SKM-1 (cell line): Measurements from ENCODE around the gene ACO1.
"Not testable (repeated sequence)": the region's sequence is repeated elsewhere in the genome, so short reads cannot be mapped to it uniquely, and the experiment has no call there.

Source experiments
- DNase-seq: peaks from one replicate; lab custom pipeline; 2025; ENCODE audit not compliant: unreplicated experiment; lab: John Stamatoyannopoulos, UW

The ACO1 gene

DNA sequence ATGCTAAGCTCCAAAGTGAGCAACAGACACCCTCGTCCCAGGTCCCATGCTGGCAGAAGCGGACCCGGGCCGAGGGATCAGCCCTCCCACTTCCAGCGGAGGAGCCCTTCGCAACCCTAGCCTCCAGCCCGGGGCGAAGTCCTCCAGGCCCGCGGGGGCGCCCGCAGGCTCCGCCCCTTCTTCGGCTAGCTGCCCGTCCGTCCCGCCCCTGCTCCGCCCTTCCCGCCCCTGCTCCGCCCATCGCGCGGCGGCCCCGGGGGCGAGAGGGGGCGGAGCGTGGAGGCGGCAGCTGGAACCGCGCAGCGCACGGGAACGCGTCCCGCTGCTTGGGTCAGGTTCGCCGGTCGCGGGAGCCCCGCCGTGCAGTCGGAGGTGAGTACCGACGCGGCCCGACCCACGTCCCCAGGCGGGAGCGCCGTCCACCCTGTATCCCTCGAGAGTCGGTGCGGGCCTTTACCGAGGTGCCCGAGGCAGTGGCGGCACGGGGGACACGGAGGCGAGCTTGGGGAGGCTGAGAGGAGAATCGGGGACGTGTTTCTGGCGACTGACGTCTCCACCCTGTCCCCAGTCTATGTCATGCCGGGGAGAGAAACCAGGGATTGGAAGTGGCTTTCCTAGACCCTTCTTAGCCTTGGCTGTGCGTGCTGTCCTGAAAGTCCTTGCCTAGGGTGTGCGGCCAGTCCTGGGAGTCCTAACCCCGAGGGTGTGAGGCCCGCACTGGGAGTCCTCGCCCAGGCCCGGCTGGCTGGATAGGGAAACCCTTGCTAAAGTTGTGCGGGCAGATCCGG is at the start of gene ACO1:
Gene ACO1 (plus strand): TSS at position 280 of the 788 bp plus-strand sequence. CDS start 20,864 bp downstream, outside the sequence.
- peak; percentile 63 for DNase-seq

DNA sequence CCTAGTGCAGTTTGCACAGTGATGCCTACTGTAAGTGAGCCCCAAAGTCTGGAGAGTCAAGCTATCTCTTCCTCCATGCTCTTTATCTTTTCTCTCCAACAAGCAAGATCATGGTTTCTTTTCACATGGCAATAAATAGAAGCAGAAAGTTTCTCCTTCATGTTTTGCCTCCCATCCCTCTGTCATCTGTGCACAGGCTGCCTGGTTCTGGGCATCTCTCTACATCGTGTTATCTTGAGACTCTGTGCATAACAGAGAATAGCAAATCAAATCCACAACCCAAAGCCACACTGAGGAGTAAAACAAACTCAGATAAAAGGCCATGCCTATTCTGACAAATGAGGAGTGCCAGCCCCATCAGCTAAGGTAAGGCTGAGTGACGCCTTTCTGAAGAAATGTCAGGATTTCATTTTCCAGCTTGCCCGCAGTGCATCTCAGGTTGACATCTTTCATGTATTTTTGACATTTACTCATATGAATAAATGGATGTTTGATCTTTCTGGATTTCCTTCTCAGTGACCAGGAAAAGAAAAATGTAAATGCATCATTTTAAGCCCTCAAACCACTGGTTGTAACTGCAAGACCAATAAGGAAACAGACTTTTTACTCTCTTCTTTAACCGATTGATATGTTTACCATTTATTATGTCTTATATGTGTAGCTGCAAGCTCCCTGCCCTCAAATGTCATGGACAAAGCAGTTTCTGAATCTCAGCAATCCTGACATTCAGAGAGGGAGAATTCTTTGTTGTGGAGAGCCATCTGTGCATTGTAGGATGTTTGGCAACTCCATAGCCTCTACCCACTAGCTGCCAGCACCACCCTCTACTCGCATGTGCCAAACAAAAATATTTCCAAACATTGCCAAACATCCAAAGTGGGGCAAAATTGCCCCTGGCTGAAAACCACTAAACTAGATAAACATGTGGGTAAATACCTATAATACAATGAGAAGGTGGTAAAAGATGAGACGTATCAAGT is 49.2 kb upstream of the ACO1 start:
- no peak for DNase-seq

DNA sequence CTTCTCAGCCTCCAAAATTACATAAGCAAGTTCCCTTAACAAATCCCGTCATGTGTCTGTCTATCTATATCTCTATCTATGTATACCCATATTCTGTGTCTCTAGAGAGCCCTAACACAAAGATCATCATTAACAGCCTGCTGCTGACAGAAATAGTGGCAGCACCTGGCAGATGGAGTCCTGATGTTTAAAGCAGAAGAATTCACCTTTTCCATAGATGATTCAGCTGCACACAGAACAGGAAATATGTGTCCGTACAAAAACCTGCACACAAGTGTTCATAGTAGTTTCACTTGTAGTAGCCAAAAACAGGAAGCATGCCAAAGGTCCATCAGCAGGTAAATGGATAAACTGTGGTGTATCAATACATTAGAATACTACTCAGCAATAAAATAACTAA is 45.0 kb upstream of the ACO1 start:
- no peak for DNase-seq

DNA sequence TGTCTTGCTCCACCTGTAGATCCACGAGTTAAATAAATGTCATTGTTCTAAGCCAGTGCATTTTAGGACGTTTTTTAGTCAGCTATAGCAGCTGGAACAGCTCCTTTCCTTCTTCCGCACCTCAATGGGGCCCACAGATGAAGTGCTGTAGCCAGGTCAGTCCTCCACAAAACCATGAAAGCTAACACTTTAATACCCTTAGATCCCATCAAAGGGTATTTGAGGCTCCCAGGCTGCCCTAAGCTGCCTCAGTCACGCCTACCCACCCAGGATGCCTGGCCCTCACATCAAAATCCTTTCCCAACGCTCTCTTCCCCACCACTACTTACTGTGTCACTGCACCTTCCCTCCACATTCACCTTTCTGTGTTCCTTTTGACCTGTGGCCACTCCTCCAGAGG is 44.1 kb upstream of the ACO1 start:
- no peak for DNase-seq

DNA sequence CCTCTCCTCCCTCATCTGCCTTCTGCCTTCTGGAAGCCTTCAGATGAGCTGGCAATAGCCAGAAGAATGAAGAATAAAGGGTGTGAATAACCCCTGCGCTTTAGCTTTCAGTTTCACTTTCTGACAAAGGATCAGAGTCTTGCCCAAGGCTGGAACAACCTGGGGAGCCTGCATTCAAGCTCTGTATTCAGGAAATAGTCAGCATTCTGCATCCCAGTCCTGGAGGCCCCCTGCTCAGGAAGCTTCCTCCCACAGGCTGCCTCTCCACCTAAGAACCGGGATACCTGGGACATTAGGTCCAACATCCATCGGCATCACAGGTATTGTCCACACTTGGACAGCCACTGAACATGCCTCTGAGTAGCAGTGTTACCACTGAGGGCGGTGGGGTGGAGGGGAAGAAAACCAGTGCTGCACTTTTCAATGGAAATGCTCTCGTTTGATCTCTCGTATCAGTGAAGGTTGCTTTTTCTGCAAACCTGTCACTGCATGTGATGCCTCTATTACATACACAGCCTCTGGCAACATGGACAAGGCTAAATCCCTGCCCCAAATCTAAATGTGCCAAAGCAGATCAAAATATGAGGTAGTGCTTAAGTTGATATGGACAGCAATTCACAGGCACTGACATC is 39.8 kb upstream of the ACO1 start:
- DNase-seq: no peak

DNA sequence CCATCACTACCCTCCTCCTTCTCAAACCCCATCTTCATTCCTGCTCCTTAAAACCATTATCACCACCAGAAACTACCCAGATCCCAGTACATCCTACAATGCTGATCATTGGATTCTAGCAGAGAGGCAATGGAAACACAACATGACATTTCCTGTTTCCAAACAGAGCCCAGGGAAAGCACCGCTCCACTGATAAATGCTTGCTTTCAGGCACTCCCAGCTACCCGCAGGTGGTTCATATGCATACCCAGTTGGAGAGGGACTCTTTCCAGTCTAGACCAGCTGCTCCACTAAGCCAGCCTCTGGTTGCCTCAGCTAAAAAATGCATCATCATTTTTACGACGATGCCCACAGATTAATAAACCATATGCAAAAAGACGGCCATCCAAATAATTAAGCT is 39.2 kb upstream of the ACO1 start:
- no peak for DNase-seq

DNA sequence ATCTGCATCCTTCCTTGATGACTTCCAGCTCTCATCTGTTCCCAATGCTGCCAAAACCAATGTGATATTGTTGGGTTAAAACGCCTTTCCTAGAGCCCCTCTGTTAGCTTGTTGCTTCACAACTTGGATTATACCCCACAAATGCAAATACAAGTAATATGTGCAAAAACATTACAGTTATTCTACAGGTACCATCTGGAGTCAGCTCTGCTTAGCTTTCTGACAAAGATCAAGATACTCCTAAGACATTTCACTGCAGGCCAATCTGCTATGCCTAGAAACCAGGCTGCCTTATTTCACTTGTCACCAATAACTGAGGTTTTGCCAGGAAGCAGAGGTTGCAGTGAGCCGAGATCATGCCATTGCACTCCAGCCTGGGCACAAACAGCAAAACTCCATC is 36.9 kb upstream of the ACO1 start:
- no peak for DNase-seq

DNA sequence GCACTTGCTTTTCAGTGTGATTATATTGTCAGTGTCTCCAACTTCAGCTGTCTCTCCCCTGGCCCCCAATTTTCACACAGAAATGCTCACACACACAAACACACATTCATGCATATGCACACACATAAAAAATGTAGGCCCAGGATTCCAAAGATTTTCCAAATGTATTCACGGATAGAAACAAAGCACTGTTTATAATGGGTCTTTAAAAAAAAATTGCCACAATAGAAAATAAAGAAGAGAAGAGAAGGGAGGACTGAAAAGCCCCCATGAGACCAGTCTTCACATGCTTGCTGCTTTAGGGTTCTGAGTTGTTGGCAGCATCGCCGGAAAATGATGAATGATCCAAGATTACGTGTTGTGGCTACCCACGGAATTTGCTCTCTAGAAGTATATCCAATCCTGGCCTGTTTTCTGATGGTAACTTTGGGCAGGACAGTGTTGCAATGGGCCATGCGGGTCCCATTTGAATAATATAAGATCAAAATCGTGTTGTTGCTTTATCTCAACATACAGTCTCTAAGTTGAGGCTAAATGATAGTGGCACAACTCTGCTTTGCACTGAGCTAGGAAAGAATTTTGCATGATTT is 36.2 kb upstream of the ACO1 start:
- DNase-seq: no peak

DNA sequence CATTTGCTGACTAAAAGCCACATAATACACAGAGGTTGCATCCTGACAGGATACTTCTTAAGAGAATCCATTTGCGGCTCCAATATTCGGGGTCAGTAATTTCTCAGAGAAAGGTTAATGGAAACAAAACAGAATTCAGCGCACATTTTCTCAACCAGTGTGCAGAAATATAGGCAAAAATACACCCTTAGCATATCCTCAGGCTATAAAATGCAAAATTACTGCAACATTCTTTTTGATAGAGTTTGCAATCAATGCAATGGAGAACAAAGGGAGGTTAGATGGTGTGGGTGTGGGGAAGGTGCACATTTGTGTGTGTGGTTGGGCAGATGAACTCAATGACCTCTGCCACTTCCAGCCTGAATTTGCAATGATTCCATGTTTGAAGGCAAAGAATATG is 35.4 kb upstream of the ACO1 start:
- DNase-seq: no peak

DNA sequence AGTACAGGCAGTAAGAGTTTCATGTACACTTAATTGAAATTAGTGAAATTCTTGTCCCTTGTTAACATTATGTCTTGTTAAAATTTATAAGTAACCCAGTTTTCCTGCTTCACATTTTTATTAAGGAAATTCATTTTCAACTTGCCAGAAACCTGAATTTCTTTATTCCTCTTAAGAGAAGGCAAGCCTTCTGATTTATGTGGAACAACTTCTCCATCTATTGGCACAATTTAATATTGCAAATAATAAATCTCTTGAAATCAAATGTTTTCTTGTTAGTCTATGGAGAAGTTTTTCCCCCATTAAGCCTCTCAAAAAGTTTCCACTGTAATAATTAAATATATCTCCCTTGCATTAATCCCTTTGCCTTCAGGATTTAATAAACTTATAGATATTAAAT is 33.8 kb upstream of the ACO1 start:
- peak; percentile 12 for DNase-seq

DNA sequence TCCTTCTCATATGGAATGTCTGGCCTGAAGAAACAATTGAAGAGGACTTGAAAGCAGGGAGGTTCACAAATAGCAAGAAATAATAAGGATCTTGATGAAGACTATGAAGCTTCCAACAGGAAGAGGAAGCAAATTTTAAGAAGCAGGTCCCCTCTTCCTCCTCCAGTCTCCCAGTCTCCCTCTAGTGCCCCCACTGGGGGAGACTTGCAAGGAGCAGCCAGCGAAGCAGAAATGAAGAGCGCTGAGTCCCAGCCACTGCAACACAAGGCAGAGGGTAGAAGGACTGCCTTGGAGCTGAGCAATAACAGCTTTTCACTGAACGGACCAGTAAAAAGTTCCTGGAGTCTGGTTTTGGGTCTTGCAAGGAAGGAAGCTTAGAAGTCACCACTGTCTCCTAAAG is 32.6 kb upstream of the ACO1 start:
- no peak for DNase-seq

DNA sequence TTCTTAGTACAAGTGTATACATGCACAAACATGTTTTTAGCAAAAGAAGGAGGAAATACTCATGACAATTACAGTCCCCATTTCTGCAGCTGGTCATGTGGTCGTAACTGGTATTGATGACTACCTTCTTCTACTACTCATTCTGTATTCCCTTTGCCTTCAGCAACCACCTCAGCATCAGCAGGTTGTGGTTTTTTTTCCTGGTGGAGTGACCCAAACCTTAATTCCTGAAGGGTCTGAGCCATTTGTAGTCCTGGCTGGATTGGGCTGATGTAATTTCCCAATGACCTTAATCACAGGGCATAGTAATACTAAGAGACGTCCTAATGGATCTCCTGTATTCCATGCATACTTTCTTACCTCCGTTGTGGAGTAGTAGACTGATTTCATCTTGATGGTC is 31.0 kb upstream of the ACO1 start:
- DNase-seq: not testable (repeated sequence)

DNA sequence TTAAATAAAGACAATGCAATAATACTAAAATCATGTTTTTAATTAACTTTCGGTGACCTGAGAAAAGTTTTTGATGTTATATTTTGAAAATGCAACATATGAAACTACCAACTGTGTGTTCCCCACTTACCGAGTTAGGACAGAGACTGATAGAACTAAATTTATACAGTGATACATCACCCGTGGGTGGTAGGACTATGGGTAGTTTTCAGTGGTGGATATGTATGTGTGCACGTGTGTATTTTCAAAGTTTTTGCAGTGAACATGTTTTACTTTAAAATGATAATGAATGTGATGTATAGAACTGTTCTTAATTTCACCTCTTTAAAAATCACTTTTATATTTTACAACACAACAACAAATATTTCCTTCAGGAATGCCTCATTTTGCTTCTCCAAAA is 25.0 kb upstream of the ACO1 start:
- no peak for DNase-seq

DNA sequence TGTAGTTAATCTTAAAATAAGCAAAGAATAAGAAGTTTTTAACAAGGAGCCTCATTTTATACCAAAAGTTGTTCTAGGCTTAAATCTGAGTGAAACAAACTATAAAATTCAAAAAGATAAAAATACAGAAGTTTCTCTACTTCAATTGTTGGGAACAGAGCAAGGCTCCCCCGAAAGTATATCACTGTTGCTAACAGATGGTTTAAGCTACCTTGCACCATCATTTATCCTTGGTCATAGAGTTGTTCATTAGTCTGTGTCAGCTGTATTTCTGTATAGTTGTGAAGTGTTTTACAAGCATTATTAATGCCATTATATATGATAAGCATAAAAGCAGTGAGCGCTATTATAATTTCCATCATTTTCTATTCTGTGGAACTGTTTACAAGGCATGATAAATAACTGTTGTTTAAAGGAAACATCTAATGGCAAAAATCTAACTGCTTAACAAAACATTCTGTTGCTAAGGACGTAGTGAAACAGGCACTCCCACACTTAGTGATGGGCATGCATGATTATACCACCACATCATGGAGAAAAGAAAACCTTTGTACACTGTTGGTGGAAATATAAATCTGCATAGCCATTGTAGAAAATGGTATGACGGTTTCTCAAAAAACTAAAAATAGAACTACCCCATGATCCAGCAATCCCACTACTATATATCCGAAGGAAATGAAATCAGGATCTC is 23.3 kb upstream of the ACO1 start:
- DNase-seq: no peak

DNA sequence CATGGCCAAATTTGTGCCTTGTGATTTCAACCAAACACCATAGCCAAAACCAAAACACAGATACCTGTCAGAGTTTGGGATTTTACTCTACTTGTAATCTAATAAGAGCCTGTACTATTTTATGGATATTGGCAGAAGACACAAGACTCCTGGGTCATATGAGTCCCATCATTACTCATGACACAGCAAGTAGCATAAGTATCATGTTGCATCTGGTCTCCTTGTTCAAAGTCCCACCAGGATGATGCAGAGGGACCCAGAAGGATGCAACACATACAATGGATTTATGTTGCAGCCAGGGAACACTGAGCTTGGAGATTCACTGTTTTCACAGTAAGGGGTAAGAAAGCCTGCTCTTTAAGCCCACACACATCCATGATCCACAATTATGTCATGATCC is 13.2 kb upstream of the ACO1 start:
- no peak for DNase-seq

DNA sequence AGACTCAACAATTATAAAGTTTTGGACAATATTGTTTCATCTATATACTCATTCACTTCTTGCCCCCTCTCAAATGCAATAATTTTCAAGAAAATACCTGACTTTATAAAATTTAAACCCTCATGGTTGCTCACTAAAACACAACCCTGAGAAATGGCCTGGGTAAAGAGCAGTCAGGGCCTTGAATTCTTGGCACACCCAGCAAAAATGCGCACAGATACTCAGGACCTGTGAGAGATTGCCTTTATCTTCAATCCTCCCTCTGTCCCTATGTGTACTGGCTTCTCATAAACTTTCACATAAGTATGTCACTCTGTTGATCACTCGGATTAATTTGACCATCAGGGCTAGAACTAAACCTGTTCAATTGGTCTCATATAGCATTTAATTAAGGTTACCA is 12.8 kb upstream of the ACO1 start:
- DNase-seq: no peak

DNA sequence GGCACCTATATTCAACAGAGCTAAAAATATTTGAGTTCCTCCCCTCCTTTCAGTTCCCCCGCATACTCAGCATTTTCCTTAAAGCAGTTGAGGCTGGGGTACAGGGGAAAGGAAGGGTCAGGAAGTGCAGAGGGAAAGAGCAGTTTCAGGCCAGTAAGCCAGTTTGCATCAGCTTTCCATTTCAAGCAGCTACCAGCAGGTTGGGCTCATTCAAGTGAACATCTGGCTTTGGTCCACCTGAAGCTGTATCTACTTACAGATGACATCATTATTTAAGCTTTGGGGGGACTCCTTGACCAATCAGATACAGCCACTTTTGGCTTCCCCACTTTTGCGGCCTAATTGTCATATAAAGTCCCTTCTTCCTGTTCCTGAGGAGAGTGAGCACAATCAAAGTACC is 8.2 kb upstream of the ACO1 start:
- no peak for DNase-seq

DNA sequence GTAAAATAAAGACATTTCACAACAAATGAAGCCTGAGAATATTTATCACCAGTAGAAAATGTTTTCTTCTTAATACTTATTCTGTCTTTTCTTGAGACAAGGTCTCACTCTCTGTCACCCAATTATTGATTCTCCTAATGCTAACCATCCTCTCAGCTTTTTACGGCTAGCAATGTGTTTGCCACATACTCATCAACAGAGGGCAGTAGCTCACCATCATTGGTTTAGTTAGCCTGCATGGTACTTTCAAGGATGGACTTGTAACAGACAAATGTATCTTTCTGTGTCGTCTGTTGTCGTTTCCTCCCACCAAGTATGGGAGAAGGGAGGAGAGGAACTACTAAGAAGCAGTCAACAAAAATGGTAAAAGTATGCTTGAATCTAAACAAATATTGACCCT is 5.9 kb upstream of the ACO1 start:
- DNase-seq: peak; percentile 57

DNA sequence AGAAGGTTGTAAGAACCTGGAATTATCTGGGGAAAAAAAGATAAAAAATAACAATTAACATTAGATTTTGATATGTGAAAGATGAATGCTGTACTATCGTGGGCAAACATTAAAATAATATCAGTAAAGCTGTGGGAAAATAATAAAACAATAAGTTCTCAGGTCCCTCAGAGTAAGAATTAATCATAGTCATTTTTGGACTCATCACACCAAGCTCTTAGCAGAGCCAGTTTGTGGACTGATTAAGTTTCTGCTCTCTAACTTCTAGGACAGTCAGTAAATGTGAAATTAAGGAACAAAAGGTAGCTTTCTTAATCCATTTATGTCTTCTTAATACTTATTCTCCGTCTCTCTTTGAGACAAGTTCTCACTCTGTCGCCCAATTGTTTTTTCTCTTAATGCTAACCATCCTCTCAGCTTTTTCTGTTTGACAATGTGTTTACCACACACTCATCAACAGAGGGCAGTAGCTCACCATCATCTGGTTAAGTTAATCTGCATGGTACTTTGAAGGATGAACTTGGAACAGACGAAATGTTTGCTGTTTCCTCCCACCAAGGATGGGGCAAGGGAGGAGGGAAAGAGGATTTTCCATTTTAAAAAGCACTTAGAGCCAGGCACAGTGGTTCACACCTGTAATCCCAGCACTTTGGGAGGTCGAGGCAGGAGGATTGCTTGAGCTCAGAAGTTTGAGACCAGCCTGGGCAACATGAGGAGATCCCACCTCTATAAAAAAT is 5.3 kb upstream of the ACO1 start:
- peak; percentile 52 for DNase-seq

DNA sequence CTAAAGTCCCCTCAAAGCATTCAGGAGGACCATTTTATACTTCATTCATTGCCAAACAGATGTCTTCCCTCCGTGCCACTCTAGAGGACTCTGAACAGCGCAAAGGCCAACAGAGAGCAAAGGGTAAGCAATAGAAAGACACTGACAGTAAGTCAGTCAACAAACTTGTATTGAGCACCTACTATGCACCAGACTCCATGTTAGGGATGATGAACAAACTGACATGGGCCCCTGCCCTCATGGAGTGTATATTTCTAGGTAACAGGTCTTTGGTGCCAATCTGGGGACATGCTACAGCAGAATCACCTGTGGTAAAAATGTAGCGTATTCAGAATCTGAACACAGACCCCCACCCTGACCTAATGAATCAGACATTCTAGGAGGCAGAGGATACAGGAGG is 3.5 kb upstream of the ACO1 start:
- no peak for DNase-seq
